Bronchial epithelial cell (primary cell): ENCODE measurements around the gene CDX2. TPM values are rescaled to one million over a fixed set of nuclear protein-coding genes. Genes with fewer than 3 reads are reported as not detected.

Source experiments
- DNase-seq: peaks from one replicate; pipeline ENCODE4 v3.0.0-alpha.2; 2010; ENCODE audit warnings: low read depth
- FAIRE-seq: peaks from 2 replicates; lab custom pipeline; 2011; peaks lifted over from hg19 to GRCh38; lab: Jason Lieb, UNC
- H3K27me3 ChIP-seq: 2 replicates; pipeline ENCODE4 v1.5.1; 2011; ENCODE audit warnings: low read length; ENCODE audit not compliant: control insufficient read depth, insufficient read depth
- H3K36me3 ChIP-seq: 2 replicates; pipeline ENCODE4 v1.5.1; 2011; ENCODE audit warnings: low read length; ENCODE audit not compliant: control insufficient read depth, insufficient read depth
- H3K4me3 ChIP-seq: 2 replicates; pipeline ENCODE4 v1.5.1; 2011; ENCODE audit warnings: mild to moderate bottlenecking, low read depth, low read length, control low read depth
- CTCF ChIP-seq: IDR thresholded peaks from 2 replicates; pipeline ENCODE4 v1.5.1; 2011; ENCODE audit warnings: mild to moderate bottlenecking, moderate library complexity, low read length, control low read depth, inconsistent platforms; ENCODE audit not compliant: insufficient read depth, severe bottlenecking
- total RNA-seq: library from RNA; depleted of rRNA; stranded (reverse); fragments of >200 nt; gene quantifications from 2 replicates; pipeline ENCODE4 v1.2.1, GENCODE V29; 2014

Gene CDX2
- total RNA-seq, 1 donor from 2014 or later: not detected

GRCh38 chr13:27954406-27954851 lies 14.7 kb downstream of the CDX2 start:
- no peak for FAIRE-seq
- peaks cover 27% of the 10 kb centered on the region for H3K27me3 ChIP-seq
- H3K4me3 ChIP-seq: peak overlapping the region; percentile 39
- no peaks in the 10 kb centered on the region for H3K36me3 ChIP-seq
- no peak for DNase-seq
- no peak for TF ChIP-seq CTCF

GRCh38 chr13:27953676-27954405 lies 15.3 kb downstream of the CDX2 start:
- Histone ChIP-seq H3K27me3 (peaks cover 24% of the 10 kb centered on the region), H3K36me3 (no peaks in the 10 kb centered on the region), H3K4me3 (peak overlapping the region; percentile 39)
- TF ChIP-seq CTCF: peak; percentile 84
- FAIRE-seq: no peak
- peak; percentile 20 for DNase-seq

GRCh38 chr13:27952876-27953675 lies 16.0 kb downstream of the CDX2 start:
- Histone ChIP-seq H3K4me3 (no peak overlapping the region), H3K27me3 (peaks cover 19% of the 10 kb centered on the region), H3K36me3 (no peaks in the 10 kb centered on the region)
- no peak for FAIRE-seq
- no peak for DNase-seq
- TF ChIP-seq CTCF: no peak

GRCh38 chr13:27942972-27943371 lies 26.1 kb downstream of the CDX2 start:
- no peaks in the 10 kb centered on the region for H3K27me3 ChIP-seq
- no peak for FAIRE-seq
- no peaks in the 10 kb centered on the region for H3K36me3 ChIP-seq
- no peak for TF ChIP-seq CTCF
- no peak overlapping the region for H3K4me3 ChIP-seq
- DNase-seq: no peak

- H3K36me3 ChIP-seq: no peaks in the 10 kb centered on the region
- H3K27me3 ChIP-seq: peaks cover 9% of the 10 kb centered on the region
- FAIRE-seq: no peak
- TF ChIP-seq CTCF: no peak
- H3K4me3 ChIP-seq: no peak overlapping the region
- DNase-seq: no peak
Measured at GRCh38 chr13:27933580-27934328, 35.4 kb downstream of the CDX2 start.
